Choroid plexus epithelial cell (primary cell): ENCODE data around the gene CAVIN3.
"Not testable (repeated sequence)": the region's sequence is repeated elsewhere in the genome, so short reads cannot be mapped to it uniquely, and the experiment has no call there.

ENCODE experiments used
- DNase-seq: peaks from one replicate; pipeline ENCODE4 v3.0.0-alpha.2; 2010; ENCODE audit warnings: low read depth
- H3K4me3 ChIP-seq: 2 replicates; pipeline ENCODE4 v1.5.1; 2011; ENCODE audit warnings: low read depth, mild to moderate bottlenecking, control low read depth, low read length, moderate library complexity
- TF ChIP-seq, protein P1 (sequence below): conservative IDR thresholded peaks from 2 replicates; pipeline ENCODE4 v1.5.1; 2011; ENCODE audit warnings: low read depth, mild to moderate bottlenecking, control low read depth, inconsistent platforms, low read length, moderate library complexity

CAVIN3 gene

DNA sequence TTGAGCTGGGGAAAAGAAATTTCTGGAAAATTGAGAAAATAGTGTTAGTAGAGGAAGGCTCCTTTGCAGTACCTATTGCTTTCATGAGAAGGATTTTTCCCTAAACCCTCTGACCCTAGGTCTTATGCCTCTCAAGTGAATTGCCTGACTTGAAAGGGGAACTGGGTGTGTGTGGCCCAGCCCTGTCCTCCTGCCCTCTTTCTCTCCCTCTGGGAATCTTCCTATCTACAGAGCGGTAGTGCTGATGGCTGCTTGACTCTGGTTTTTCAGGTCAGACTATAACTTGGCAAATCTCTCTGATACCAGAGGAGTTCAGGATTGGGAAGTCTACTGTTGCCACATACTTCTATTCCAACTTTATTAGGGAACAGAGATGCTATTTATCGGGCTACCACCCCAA, 19.2 kb downstream of the CAVIN3 start:
- TF ChIP-seq, protein P1, sequence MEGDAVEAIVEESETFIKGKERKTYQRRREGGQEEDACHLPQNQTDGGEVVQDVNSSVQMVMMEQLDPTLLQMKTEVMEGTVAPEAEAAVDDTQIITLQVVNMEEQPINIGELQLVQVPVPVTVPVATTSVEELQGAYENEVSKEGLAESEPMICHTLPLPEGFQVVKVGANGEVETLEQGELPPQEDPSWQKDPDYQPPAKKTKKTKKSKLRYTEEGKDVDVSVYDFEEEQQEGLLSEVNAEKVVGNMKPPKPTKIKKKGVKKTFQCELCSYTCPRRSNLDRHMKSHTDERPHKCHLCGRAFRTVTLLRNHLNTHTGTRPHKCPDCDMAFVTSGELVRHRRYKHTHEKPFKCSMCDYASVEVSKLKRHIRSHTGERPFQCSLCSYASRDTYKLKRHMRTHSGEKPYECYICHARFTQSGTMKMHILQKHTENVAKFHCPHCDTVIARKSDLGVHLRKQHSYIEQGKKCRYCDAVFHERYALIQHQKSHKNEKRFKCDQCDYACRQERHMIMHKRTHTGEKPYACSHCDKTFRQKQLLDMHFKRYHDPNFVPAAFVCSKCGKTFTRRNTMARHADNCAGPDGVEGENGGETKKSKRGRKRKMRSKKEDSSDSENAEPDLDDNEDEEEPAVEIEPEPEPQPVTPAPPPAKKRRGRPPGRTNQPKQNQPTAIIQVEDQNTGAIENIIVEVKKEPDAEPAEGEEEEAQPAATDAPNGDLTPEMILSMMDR, result no peak
- DNase-seq, result no peak
- H3K4me3 ChIP-seq, result no peak overlapping the region

DNA sequence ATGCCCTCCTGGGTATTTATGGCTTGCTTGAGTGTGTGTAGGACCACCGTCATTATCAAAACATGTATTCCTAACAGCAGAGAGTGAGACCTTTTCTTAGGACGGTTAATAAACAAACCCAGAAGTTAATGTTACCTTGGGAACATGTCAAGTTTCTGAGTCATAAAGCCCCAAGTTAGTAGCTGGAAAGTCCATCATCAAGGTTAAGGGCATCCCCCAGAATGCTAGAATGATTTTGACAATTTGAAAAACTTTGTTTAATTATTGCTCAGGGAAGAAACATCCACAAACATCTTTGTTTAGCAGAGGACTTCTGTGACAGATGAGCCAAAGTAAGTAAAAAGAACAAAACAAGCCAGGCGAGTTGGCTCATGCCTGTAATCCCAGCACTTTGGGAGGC, 20.0 kb downstream of the CAVIN3 start:
- TF ChIP-seq, protein P1, result no peak
- no peak for DNase-seq
- no peak overlapping the region for H3K4me3 ChIP-seq

DNA sequence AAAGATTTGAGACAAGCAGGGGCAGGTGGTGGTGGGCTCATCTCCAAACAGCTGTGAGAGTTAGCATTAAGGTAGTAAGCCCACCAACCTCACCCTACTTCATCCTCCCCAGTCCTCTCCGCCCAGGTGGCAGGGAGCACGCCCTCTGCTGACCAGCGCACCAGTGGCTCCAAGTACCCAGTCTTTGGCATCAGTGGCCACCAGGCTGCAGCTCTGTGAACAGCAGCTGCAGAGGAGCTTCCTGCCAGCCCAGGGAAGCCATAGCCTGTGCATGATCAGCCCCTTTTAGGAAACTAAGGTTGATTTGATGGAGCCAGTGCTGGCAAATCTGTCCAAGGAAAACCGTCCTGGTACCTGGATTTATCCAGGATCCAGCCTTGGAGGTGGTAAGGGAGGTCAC, 21.7 kb downstream of the CAVIN3 start:
- peak; percentile 45 for DNase-seq
- TF ChIP-seq, protein P1, result peak; percentile 66
- H3K4me3 ChIP-seq, result no peak overlapping the region

DNA sequence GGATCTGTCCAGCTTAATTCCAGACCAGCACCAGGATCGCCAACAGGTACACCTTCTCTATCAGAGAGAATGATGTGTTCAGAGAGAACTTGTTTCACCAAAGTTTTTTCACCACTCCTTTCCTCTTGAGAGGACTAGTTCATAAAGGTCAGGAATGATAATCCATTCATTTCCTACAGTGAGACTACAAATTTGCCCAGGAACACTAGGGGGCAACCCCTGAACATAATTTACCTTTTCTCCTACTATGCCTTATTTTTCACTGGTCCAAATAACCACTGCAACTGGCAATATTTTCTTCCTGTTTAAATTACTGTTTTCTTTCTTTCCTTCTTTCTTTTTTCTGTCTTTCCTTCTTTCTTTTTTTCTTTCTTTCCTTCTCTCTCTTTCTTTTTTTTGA, 22.5 kb downstream of the CAVIN3 start:
- TF ChIP-seq, protein P1, result peak; percentile 56
- no peak overlapping the region for H3K4me3 ChIP-seq
- peak; percentile 25 for DNase-seq

DNA sequence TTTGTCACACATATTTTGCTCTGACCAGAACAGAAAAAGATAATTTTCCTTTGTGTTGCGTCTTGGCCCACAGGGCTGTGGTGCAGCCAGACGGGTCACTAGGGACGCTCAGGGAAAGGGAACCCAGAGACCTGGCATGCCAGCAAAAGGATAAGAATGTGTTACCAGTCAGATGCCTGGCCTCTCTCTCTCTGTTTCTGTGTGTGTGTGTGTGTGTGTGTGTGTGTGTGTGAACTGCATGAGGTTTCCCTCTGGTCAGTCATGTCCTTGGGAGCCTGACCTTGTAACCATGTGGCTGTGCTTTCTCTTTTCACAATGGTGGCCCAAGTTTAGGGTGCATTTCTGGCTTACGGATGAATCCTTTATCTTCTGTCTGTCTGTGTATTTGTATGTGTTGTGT, 35.3 kb downstream of the CAVIN3 start:
- no peak for DNase-seq
- no peak overlapping the region for H3K4me3 ChIP-seq
- TF ChIP-seq, protein P1, result no peak

DNA sequence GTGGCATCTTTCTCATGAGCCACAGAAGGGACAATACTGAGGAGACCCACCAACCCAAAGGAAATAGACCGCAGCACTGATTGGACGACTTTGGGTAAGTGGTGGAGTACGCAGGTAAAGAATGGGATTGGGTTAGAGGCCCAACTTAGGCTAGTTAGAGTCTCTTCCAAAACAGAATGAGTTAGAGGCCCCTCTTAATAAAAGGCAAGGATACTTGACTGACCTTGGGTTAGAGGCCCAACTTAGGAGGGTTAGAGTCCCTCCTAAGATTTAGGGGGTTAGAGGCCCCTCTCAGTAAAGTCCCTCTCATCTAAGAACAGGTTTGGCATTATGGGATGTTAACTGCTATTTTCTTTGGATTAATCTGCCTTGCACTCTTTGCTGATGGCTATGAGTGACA, 36.1 kb downstream of the CAVIN3 start:
- DNase-seq, result no peak
- TF ChIP-seq, protein P1, result no peak

DNA sequence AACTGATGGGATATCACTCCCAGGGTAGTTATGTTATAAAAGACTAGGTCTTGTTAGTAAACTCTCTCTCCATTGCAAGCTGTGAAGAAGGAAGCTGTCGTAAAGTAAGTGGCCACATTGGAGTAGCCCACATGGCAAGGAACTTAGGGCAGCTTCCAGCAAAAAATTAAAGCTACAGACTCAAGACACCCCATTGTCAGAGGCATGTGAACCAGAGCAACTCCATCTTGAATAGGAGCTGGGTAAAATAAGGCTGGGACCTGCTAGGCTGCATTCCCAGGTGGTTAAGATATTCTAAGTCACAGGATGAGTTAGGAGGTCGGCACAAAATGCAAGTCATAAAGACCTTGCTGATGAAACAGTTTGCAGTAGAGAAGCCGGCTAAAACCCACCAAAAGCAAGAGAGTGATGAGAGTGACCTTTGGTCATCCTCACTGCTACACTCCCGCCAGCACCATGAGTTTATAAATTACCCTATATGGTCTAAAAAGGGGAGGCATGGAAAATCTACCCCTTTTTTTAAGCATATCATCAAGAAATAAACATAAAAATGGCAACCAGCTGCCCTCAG, 36.8 kb downstream of the CAVIN3 start:
- TF ChIP-seq, protein P1, result no peak
- no peak for DNase-seq
- no peak overlapping the region for H3K4me3 ChIP-seq

More for the DNA sequence above, 36.1 kb downstream of the CAVIN3 start:
- no peak overlapping the region for H3K4me3 ChIP-seq

DNA sequence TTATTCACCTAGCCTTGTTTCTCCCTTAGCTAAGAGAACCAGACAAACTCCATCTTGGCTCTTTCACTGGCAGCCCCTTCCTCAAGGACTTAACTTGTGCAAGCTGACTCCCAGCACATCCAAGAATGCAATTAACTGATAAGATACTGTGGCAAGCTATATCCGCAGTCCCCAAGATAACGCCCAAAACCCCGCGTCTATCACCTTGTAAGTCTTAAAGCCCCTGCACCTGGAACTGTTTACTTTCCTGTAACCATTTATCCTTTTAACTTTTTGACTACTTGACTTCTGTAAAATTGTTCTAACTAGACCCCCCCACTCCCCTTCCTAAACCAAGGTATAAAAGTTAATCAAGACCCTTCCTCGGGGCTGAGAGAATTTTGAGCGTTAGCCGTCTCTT, 39.5 kb downstream of the CAVIN3 start:
- not testable (repeated sequence) for DNase-seq, H3K4me3 ChIP-seq
